Measurements from ENCODE around the gene AMPD2.

Gene AMPD2

GRCh38 chr1:109632671-109633346, 13.2 kb downstream of the AMPD2 start:
- Mint-ChIP-seq H3K27me3 (no peaks in the 10 kb centered on the region), H3K36me3 (peaks cover 6% of the 10 kb centered on the region), H3K27ac (no peak overlapping the region), H3K4me1 (peaks cover 15% of the 10 kb centered on the region), H3K9me3 (no peaks in the 10 kb centered on the region), H3K4me3 (no peak overlapping the region)

GRCh38 chr1:109634292-109634691, 14.7 kb downstream of the AMPD2 start:
- no peaks in the 10 kb centered on the region for H3K9me3 Mint-ChIP-seq
- no peak overlapping the region for H3K27ac Mint-ChIP-seq
- no peak overlapping the region for H3K4me3 Mint-ChIP-seq

GRCh38 chr1:109634771-109635750, 15.4 kb downstream of the AMPD2 start:
- peaks cover 1% of the 10 kb centered on the region for H3K36me3 Mint-ChIP-seq
- no peak overlapping the region for H3K27ac Mint-ChIP-seq
- H3K4me1 Mint-ChIP-seq: peaks cover 16% of the 10 kb centered on the region
- H3K4me3 Mint-ChIP-seq: no peak overlapping the region
- no peaks in the 10 kb centered on the region for H3K9me3 Mint-ChIP-seq
- no peaks in the 10 kb centered on the region for H3K27me3 Mint-ChIP-seq

More at GRCh38 chr1:109634292-109634691, 14.7 kb downstream of the AMPD2 start:
- H3K36me3 Mint-ChIP-seq: peaks cover 6% of the 10 kb centered on the region
- H3K4me1 Mint-ChIP-seq: peaks cover 15% of the 10 kb centered on the region
- H3K27me3 Mint-ChIP-seq: no peaks in the 10 kb centered on the region

GRCh38 chr1:109635862-109636200, 16.2 kb downstream of the AMPD2 start:
- peaks cover 18% of the 10 kb centered on the region for H3K4me1 Mint-ChIP-seq
- no peak overlapping the region for H3K27ac Mint-ChIP-seq
- no peaks in the 10 kb centered on the region for H3K9me3 Mint-ChIP-seq
- H3K36me3 Mint-ChIP-seq: peaks cover 1% of the 10 kb centered on the region
- H3K4me3 Mint-ChIP-seq: no peak overlapping the region
- no peaks in the 10 kb centered on the region for H3K27me3 Mint-ChIP-seq

- Mint-ChIP-seq H3K36me3 (no peaks in the 10 kb centered on the region), H3K9me3 (no peaks in the 10 kb centered on the region), H3K4me1 (peaks cover 18% of the 10 kb centered on the region), H3K27ac (no peak overlapping the region), H3K27me3 (no peaks in the 10 kb centered on the region), H3K4me3 (no peak overlapping the region)
These were observed 16.7 kb downstream of the AMPD2 start for GRCh38 chr1:109636201-109636952.

GRCh38 chr1:109637446-109637845, 17.8 kb downstream of the AMPD2 start:
- H3K4me1 Mint-ChIP-seq: peaks cover 18% of the 10 kb centered on the region
- H3K4me3 Mint-ChIP-seq: no peak overlapping the region
- H3K27ac Mint-ChIP-seq: no peak overlapping the region
- no peaks in the 10 kb centered on the region for H3K27me3 Mint-ChIP-seq
- H3K36me3 Mint-ChIP-seq: no peaks in the 10 kb centered on the region
- no peaks in the 10 kb centered on the region for H3K9me3 Mint-ChIP-seq

GRCh38 chr1:109639063-109639840, 19.6 kb downstream of the AMPD2 start:
- H3K4me3 Mint-ChIP-seq: no peak overlapping the region
- no peaks in the 10 kb centered on the region for H3K36me3 Mint-ChIP-seq
- no peaks in the 10 kb centered on the region for H3K9me3 Mint-ChIP-seq
- no peaks in the 10 kb centered on the region for H3K27me3 Mint-ChIP-seq
- no peak overlapping the region for H3K27ac Mint-ChIP-seq
- peaks cover 16% of the 10 kb centered on the region for H3K4me1 Mint-ChIP-seq

GRCh38 chr1:109639841-109640184, 20.2 kb downstream of the AMPD2 start:
- Mint-ChIP-seq H3K9me3 (no peaks in the 10 kb centered on the region), H3K4me1 (peaks cover 11% of the 10 kb centered on the region), H3K36me3 (no peaks in the 10 kb centered on the region), H3K27me3 (no peaks in the 10 kb centered on the region), H3K27ac (no peak overlapping the region), H3K4me3 (no peak overlapping the region)

- no peaks in the 10 kb centered on the region for H3K36me3 Mint-ChIP-seq
- H3K27ac Mint-ChIP-seq: no peak overlapping the region
- no peaks in the 10 kb centered on the region for H3K27me3 Mint-ChIP-seq
- H3K4me1 Mint-ChIP-seq: peaks cover 5% of the 10 kb centered on the region
- H3K4me3 Mint-ChIP-seq: no peak overlapping the region
- H3K9me3 Mint-ChIP-seq: no peaks in the 10 kb centered on the region
These were observed 20.7 kb downstream of the AMPD2 start for GRCh38 chr1:109640285-109640865.

- no peak overlapping the region for H3K27ac Mint-ChIP-seq
- H3K36me3 Mint-ChIP-seq: no peaks in the 10 kb centered on the region
- H3K27me3 Mint-ChIP-seq: no peaks in the 10 kb centered on the region
- H3K4me1 Mint-ChIP-seq: peaks cover 3% of the 10 kb centered on the region
- no peaks in the 10 kb centered on the region for H3K9me3 Mint-ChIP-seq
- no peak overlapping the region for H3K4me3 Mint-ChIP-seq
These were observed 21.6 kb downstream of the AMPD2 start for GRCh38 chr1:109641078-109641740.

- Mint-ChIP-seq H3K36me3 (no peaks in the 10 kb centered on the region), H3K27me3 (no peaks in the 10 kb centered on the region), H3K4me3 (no peak overlapping the region)
These were observed 22.2 kb downstream of the AMPD2 start for GRCh38 chr1:109641861-109642260.

GRCh38 chr1:109642626-109643025, 23.0 kb downstream of the AMPD2 start:
- H3K27ac Mint-ChIP-seq: no peak overlapping the region
- no peaks in the 10 kb centered on the region for H3K27me3 Mint-ChIP-seq
- peaks cover 3% of the 10 kb centered on the region for H3K4me1 Mint-ChIP-seq
- no peaks in the 10 kb centered on the region for H3K9me3 Mint-ChIP-seq
- H3K4me3 Mint-ChIP-seq: no peak overlapping the region
- H3K36me3 Mint-ChIP-seq: no peaks in the 10 kb centered on the region

More at GRCh38 chr1:109641861-109642260, 22.2 kb downstream of the AMPD2 start:
- H3K4me1 Mint-ChIP-seq: peaks cover 3% of the 10 kb centered on the region
- no peak overlapping the region for H3K27ac Mint-ChIP-seq
- H3K9me3 Mint-ChIP-seq: no peaks in the 10 kb centered on the region

- peaks cover 3% of the 10 kb centered on the region for H3K4me1 Mint-ChIP-seq
- H3K27me3 Mint-ChIP-seq: no peaks in the 10 kb centered on the region
- no peaks in the 10 kb centered on the region for H3K36me3 Mint-ChIP-seq
- no peak overlapping the region for H3K27ac Mint-ChIP-seq
- no peaks in the 10 kb centered on the region for H3K9me3 Mint-ChIP-seq
- no peak overlapping the region for H3K4me3 Mint-ChIP-seq
These were observed 24.0 kb downstream of the AMPD2 start for GRCh38 chr1:109643385-109644230.

- peaks cover 3% of the 10 kb centered on the region for H3K4me1 Mint-ChIP-seq
- H3K27me3 Mint-ChIP-seq: no peaks in the 10 kb centered on the region
- H3K36me3 Mint-ChIP-seq: no peaks in the 10 kb centered on the region
- no peak overlapping the region for H3K4me3 Mint-ChIP-seq
- H3K27ac Mint-ChIP-seq: no peak overlapping the region
- H3K9me3 Mint-ChIP-seq: no peaks in the 10 kb centered on the region
These were observed 25.0 kb downstream of the AMPD2 start for GRCh38 chr1:109644670-109645069.
